Measurements from ENCODE around the gene LRP1B. TPM values are rescaled to one million over a fixed set of nuclear protein-coding genes. Genes with fewer than 3 reads are reported as not detected.

The LRP1B gene
- total RNA-seq, 1 donor from 2014 or later = 8.8 TPM

GRCh38 chr2:141439524-141439923, 691.3 kb downstream of the LRP1B start:
- no peak for TF ChIP-seq POLR2AphosphoS5 (IDR thresholded peaks at IDR 0.05; ENCODE audit: insufficient read depth in 1 of 2, low read depth in 1 of 2)
- Histone ChIP-seq H3K4me1 (no peaks in the 10 kb centered on the region), H3K27me3 (no peaks in the 10 kb centered on the region), H3K9me3 (no peaks in the 10 kb centered on the region), H3K4me3 (no peak overlapping the region), H3K27ac (no peak overlapping the region), H3K36me3 (no peaks in the 10 kb centered on the region)
- intact Hi-C loops (cut with DNase I) = no loop called here
- DNase-seq (ENCODE audit: extremely low spot score in 2 of 2) = no peak

GRCh38 chr2:141438536-141438935, 692.3 kb downstream of the LRP1B start:
- no peak for TF ChIP-seq POLR2A (IDR thresholded peaks at IDR 0.05)
- TF ChIP-seq POLR2AphosphoS5 (IDR thresholded peaks at IDR 0.05; ENCODE audit: insufficient read depth in 1 of 2, low read depth in 1 of 2) = no peak
- TF ChIP-seq CTCF (IDR thresholded peaks at IDR 0.05) = no peak
- H3K4me3 ChIP-seq = no peak overlapping the region
- DNase-seq (ENCODE audit: extremely low spot score in 2 of 2) = no peak
- intact Hi-C loops (cut with DNase I) = no loop called here
- H3K9me3 ChIP-seq = no peaks in the 10 kb centered on the region
- no peak overlapping the region for H3K27ac ChIP-seq
- no peaks in the 10 kb centered on the region for H3K36me3 ChIP-seq
- no peaks in the 10 kb centered on the region for H3K4me1 ChIP-seq
- H3K27me3 ChIP-seq = no peaks in the 10 kb centered on the region

GRCh38 chr2:141437521-141437920, 693.3 kb downstream of the LRP1B start:
- intact Hi-C loops (cut with DNase I) = no loop called here
- H3K4me3 ChIP-seq = no peak overlapping the region
- TF ChIP-seq CTCF (IDR thresholded peaks at IDR 0.05) (no peak), POLR2A (IDR thresholded peaks at IDR 0.05) (no peak), POLR2AphosphoS5 (IDR thresholded peaks at IDR 0.05; ENCODE audit: insufficient read depth in 1 of 2, low read depth in 1 of 2) (no peak)
- H3K27me3 ChIP-seq = no peaks in the 10 kb centered on the region
- no peaks in the 10 kb centered on the region for H3K4me1 ChIP-seq
- H3K27ac ChIP-seq = no peak overlapping the region
- no peak for DNase-seq (ENCODE audit: extremely low spot score in 2 of 2)
- H3K9me3 ChIP-seq = no peaks in the 10 kb centered on the region
- no peaks in the 10 kb centered on the region for H3K36me3 ChIP-seq

- Histone ChIP-seq H3K27me3 (no peaks in the 10 kb centered on the region), H3K27ac (no peak overlapping the region), H3K4me3 (no peak overlapping the region), H3K36me3 (no peaks in the 10 kb centered on the region), H3K9me3 (no peaks in the 10 kb centered on the region), H3K4me1 (no peaks in the 10 kb centered on the region)
- DNase-seq (ENCODE audit: extremely low spot score in 2 of 2) = no peak
- no peak for TF ChIP-seq CTCF (IDR thresholded peaks at IDR 0.05)
- no peak for TF ChIP-seq POLR2AphosphoS5 (IDR thresholded peaks at IDR 0.05; ENCODE audit: insufficient read depth in 1 of 2, low read depth in 1 of 2)
- no peak for TF ChIP-seq POLR2A (IDR thresholded peaks at IDR 0.05)
- intact Hi-C loops (cut with DNase I) = no loop called here
These were observed 707.7 kb downstream of the LRP1B start for GRCh38 chr2:141423124-141423523.

GRCh38 chr2:141417246-141417797, 713.5 kb downstream of the LRP1B start:
- DNase-seq (ENCODE audit: extremely low spot score in 2 of 2) = no peak
- H3K4me1 ChIP-seq = no peaks in the 10 kb centered on the region
- intact Hi-C loops (cut with DNase I) = no loop called here
- TF ChIP-seq POLR2A (IDR thresholded peaks at IDR 0.05) (no peak), POLR2AphosphoS5 (IDR thresholded peaks at IDR 0.05; ENCODE audit: insufficient read depth in 1 of 2, low read depth in 1 of 2) (no peak), CTCF (IDR thresholded peaks at IDR 0.05) (no peak)
- no peaks in the 10 kb centered on the region for H3K27me3 ChIP-seq
- no peaks in the 10 kb centered on the region for H3K9me3 ChIP-seq
- no peaks in the 10 kb centered on the region for H3K36me3 ChIP-seq
- no peak overlapping the region for H3K4me3 ChIP-seq
- no peak overlapping the region for H3K27ac ChIP-seq

Data from vagina (tissue), 2 donors.